GM12873 (cell line): Measurements from ENCODE around the gene MALRD1.

Experiments used
- CTCF ChIP-seq: IDR thresholded peaks from 2 replicates; pipeline ENCODE4 v1.5.1; 2012; ENCODE audit warnings: low read depth, mild to moderate bottlenecking, moderate library complexity, low read length, control low read depth; ENCODE audit not compliant: insufficient read depth; ENCODE audit errors: missing control alignments

The MALRD1 gene

DNA sequence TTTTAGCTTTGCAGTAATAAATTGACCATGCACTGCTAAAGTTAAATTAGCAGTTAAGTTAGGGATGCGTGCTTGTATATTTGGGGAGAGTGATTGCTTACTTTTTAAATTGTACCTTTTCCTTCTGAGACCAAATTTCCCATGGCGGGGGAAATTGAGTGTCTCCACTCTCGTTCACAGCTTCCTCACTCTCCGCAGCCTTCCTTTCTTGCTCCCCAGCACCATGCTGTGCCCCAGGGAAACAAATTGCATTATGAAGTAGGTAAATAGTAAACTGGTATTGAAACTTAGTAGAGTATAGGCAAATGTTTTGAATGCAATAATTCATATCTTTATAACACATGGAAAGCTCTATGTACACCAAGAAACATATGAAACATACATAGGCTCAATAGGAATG is 85.4 kb downstream of the MALRD1 start:
- TF ChIP-seq CTCF, result no peak

DNA sequence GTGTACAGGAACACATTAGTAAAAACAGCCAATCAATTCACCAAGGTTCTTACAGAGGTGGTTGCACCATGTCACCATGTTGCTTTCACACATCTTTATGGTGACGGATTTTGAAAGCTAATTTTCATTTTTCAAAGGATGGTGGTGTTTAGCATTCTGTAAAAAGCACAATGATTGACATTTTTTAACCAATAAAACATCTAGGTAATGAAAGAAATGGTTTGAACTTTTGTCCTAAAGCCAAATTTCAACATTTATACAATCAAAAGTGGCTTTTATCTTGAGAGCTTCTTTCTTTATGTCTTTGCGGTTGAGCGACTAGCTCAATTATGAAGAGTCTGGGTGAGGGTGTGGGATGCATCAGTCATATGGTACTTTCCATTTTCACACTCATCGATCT is 94.4 kb downstream of the MALRD1 start:
- TF ChIP-seq CTCF, result no peak

- TF ChIP-seq CTCF, result no peak
These were observed 95.6 kb downstream of the MALRD1 start for GRCh38 chr10:19144206-19144605.

DNA sequence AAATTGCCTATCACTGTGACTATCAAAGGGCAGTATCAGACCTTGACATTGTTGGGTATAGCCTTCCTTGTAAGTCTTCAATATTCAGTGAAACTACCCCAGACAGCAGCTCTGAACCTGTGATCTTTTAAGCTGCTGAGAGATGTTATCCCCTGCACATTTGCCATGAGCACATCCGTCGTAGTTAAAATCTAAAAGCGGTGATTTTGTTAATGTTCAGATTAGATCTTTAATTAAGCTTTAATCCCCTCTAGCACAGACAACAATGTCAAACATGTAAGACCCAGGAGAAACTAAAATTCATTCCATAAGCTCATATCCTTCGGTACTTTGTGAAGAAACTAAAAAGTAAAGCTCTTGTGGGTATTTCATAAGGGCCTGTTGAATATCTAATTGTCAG is 105.8 kb downstream of the MALRD1 start:
- no peak for TF ChIP-seq CTCF

DNA sequence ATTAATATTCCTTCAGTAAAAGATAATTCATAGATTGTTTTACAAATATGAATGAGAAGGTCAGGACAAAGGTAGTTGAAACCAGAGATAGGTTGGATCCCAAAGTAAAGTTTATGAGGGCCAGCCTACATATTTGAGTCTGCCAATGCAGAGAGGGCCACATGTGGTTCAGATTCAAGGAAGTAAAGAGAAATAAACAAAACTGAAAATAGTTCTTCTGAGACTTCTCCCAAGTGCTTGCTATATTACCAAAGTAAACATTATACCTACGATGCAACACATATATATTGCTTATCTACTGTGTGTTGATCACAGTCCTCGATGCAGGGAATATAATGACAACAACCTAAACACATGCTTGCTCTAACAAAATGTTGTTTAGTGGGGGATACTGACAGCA is 109.8 kb downstream of the MALRD1 start:
- TF ChIP-seq CTCF, result no peak

GRCh38 chr10:19158870-19159269 is 110.3 kb downstream of the MALRD1 start:
- TF ChIP-seq CTCF, result no peak

GRCh38 chr10:19164461-19164860 is 115.9 kb downstream of the MALRD1 start:
- TF ChIP-seq CTCF, result no peak

- no peak for TF ChIP-seq CTCF
These were observed 120.0 kb downstream of the MALRD1 start for GRCh38 chr10:19168584-19168983.
